AG08396 (cell line): Measurements from ENCODE around the gene BHLHE41.

Source experiments
- DNase-seq: peaks from one replicate; pipeline ENCODE4 v3.0.0; 2012; ENCODE audit warnings: low spot score, mixed read lengths

Gene BHLHE41

DNA sequence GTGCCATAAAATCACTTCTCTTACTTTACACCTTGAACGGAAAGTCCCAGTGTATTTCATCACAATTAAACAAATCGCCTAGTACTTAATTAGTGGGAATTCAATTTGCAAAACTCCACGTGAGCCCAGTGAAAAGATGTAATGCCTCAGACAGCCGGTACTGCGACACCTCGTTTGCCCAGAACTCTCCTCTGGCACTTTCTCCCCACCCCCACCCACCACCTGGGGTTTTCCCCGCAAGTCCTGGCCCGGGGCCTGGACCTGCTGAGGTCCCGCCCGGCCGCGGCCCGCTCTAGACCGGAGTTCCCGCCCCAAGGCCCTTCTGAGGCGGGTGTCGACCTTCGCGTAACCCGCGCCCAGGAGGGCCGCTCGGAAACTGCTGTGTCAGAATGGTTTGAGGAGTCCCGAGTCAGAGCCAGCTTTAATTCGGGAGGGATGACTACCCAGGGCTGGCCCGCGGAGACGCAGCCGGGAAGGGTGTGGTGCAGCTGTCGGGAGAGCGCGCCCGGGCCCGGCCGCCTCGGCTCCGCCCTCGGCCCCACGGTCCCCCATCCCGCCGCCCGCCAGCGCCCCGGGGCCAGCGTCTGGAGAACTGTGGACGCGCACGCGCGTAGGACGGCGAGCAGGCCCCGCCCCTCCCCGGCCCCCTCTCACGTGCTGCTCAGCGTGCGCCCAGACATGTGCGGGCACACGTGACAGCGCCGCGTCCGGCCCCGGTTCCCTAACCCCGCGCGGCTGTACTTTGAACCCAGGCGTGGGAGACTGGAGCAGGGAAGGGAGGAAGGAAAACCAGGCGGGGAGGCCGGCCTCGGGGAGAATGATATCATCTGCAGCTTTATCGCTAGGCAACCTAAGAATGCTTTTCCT is 10.8 kb downstream of the BHLHE41 start:
- DNase-seq, result peak; percentile 96

DNA sequence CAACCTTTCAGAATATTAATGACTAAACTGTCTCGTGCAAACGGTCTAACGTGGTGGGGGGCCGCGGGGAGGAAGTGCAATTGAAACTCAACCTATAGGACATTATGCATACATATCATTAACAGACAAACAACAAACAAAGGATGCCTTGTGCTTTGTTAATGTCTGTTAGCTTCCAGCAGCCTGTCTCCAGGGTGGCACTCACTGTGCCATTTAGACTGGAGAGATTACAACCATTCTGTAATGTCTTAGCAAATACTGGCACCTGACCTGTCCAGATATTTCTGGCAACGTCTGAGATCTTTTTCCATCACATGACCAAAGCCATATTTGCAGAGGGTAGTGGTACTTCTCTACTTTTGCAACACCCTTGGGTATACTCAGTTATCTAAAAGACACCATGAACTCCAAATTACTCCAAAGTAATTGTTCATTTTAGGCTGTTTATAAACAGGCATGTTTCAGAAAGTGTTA is 11.6 kb downstream of the BHLHE41 start:
- no peak for DNase-seq

DNA sequence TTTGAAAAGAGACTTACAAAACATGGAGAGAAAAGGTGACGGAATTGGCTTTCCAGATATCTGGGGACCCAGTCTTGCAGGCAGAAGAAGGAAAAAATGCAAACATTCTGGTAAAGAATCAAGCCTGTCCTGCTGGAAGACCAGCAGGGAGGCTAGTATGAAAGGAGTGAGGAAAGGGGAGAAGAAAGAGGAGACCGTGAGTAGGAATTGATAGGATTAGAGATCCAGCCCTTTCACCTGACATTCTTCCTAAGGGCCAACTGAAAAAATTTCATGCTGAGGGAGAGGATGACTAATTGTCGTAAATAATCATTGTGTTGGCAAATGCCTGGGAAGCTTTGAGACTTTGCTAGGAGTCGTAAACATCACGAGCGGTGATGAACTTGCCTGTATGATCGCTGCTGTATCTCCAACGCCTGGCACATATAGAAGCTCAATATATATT is 12.1 kb downstream of the BHLHE41 start:
- no peak for DNase-seq

- no peak for DNase-seq
These were observed 12.6 kb downstream of the BHLHE41 start for GRCh38 chr12:26112232-26112631.

DNA sequence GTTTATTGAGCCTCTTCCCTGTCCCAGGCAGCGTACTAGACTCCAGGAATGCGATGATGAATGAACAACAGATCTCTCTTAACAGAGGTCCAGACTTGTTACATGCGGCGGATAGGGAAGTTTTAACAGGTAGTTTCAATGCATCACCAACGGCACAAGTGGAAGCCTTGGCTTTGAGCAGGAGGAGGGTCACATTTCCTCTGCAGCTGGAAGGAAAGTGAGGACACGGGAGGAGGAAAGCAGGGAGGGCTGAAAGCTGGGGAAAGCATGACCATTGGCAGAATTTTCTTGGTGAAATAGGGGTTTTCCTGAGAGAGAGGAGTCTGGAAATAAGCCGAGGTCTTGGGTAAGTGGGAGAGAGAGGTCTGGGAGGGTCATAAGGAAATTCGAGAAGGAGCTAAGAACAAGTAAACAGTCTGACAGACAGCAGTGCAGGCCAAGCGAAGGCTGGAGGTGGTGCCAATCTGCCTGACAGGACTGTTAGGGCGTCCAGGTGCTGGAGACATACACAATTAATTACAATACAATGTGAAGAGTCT is 15.4 kb downstream of the BHLHE41 start:
- DNase-seq, result no peak

DNA sequence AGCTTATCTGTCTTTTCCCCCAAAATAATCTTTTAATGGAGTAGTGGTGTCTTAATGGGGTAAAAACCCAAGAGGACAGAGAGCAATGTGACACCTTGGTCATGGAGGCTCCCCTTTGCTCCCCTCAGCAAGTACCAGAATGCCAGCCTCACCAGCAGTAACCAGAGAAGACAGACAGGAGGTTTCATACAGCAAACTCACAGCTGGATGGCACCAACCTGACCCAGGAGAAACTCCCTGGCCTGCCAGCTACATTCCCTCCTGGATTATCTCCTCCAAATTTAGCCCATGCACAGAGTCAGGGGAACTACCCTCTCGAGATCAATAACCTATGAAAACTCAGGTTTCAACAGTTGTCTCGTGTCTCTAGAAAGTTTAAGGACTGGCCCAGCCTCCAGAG is 15.9 kb downstream of the BHLHE41 start:
- no peak for DNase-seq

DNA sequence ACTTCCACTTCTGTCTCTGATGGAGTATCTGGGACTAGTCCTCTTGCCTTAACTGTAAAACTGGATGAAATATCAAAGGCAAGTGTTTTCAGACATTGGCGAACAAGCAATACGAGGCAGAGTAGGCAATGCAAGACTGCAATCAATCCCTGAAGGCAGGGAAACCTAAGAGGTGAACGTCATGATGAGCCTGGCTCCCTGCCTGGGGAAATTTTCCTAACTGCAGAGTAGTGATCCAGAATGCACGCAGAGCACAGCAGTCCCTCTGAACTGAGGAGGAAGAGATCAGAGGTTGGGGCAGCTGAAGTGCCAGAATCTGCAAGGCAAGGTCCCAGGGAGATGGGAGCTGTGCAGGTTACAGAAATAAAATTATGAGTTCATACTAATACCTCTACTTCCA is 18.5 kb downstream of the BHLHE41 start:
- DNase-seq, result no peak

- no peak for DNase-seq
These were observed 21.9 kb downstream of the BHLHE41 start for GRCh38 chr12:26102953-26103352.

DNA sequence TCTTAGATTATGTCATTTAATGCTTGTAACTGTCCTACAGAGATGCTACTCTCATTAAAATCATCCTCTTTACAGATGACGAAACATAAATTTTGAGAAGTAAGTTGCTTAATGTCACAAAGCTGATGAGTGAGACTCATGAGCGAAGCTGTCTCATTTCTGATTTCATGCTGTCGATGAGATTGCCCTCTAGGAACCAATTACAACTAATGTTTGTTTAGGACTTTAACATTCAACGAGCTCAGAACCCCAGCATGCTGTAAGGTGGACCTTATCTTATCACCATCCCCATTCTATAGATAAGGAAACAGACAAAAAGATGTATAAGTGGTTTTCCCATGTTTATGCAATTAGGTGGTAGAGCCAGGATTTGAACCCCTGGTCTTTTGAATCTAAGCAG is 23.1 kb downstream of the BHLHE41 start:
- DNase-seq, result no peak

GRCh38 chr12:26101350-26101734 is 23.5 kb downstream of the BHLHE41 start:
- no peak for DNase-seq

DNA sequence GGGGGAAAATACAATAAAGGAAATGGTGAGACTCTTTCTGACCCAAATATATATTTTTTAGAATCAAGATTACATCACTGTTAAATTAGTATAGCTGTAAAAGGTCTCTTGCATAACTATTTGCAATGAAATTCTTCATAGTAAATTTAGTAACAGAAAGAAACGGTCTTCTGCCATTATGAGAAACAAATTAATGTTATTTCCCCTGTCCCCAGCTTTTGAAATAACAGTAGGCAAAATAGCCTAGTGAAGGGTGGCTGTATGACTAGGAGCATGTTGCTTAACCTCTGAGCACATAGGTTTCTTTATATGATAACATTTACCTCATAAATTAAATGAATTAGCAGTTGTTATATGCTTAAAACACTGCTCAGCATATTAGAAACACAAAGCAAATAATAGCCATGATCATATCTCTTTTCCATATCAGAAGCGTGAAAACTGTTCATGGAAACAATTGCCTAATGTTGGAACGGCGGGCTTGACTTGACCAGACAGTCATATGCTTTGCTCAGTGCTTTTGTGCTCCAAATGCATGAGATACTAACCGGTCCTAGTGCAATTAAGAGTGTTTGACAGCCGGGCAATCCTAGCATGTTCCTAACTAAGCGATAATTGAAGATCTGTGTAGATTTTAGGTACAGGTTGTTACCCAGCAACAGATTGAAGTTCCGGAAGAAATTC is 24.0 kb downstream of the BHLHE41 start:
- DNase-seq, result no peak

DNA sequence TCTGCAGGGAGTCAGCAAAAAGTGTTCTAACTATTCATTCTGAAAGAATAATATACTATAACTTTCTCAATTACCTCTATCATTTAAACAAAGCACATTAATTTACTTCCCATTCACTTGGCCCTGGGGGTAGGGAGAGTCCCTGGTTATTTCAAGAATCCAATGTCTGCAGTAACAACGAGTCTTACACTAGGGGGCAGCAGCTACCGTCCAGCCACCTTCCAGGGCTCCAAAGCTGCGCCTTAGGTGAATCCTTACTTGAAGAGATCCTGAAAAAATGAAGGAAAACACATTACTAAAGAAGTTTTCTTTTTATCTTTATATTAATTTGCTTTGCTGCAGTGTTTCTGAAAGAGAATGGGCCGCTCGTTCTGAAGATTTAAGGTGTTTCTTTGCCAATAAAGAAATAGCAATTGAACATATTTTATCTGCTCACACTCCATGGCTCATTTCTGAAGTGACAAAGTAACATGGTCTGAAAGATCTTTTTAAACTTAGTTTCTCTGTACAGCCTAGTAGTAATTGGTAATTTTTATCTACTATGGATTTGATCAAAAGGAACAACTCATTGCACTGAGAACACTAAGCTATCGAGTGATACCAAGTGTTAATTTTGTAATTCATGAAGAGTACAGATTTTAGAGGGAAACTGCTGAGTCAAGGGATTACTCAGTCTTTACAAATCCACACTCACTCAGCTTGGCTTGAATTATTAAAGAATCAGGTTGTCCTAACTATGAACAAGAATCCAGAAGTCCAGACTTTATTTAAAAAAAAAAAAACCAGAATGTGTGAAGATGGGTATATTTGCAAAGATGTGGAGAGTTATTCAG is 27.6 kb downstream of the BHLHE41 start:
- peak; percentile 79 for DNase-seq

- DNase-seq, result no peak
These were observed 28.8 kb downstream of the BHLHE41 start for GRCh38 chr12:26096036-26096435.

- DNase-seq, result no peak
These were observed 29.7 kb downstream of the BHLHE41 start for GRCh38 chr12:26095186-26095585.

DNA sequence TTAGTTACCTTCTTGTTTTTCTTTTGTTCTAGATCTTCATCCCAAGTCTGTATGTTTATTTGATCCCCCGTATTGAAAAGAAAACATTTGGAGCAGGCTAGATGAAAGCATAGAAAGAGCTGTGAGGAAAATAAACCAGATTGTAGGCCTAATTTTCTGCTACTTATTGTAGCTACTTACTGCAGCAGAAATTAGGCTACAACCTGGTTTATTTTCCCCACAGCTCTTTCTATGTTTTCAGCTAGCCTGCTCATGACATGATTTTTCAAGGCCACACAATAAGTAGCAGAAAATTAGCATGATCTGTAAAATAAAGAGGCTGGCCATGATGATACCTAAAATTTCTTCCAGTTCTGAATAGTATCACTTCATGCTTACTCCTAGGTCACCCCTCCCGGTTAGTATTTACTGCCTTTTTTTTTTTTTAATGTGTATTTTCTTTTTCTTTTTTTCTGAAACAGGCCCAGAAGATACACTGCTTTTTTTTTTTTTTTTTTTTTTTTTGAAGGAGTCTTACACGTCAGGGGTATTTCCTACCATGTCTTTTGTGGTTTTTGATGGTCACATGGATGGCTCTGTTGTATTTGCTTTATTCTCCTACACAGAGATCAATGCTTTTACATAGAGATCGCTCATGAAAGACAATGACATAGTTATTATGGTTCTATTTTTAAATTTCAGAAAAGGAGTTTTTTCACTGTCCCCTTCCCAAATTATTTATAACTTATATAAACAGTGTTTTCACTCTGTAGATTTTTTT is 32.3 kb downstream of the BHLHE41 start:
- no peak for DNase-seq

GRCh38 chr12:26091822-26092221 is 33.0 kb downstream of the BHLHE41 start:
- DNase-seq, result no peak

DNA sequence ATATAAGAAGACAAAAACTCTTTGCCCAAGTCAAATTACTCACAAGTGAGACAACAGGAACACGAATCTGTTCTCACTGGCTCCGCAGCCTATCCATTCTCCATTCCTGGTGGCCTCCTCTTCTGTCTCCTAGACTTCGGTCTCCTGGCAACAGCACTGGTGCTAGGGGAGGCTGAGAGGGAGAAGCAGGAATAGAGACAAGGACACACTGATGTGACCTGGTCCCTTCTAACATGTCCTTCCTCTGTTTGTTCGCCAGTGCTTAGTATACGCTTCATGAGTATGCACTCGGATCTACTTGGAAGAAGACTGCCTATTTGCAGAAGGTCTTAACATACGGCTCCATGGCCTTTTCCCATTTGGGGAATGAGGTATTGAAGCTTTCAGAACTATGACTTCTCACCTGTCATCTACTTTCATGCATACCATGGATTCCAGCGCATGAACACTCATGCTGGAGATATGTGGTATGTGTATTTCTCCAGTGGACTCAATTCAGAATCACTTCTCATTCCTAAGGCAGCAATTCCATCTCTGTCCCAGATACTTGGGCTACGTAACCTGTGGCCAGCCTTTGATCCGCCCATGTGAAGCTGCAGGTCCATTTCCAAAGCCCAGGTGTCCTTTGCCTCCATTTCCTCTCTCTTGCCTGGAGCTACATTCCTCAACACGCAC is 33.9 kb downstream of the BHLHE41 start:
- DNase-seq, result no peak

DNA sequence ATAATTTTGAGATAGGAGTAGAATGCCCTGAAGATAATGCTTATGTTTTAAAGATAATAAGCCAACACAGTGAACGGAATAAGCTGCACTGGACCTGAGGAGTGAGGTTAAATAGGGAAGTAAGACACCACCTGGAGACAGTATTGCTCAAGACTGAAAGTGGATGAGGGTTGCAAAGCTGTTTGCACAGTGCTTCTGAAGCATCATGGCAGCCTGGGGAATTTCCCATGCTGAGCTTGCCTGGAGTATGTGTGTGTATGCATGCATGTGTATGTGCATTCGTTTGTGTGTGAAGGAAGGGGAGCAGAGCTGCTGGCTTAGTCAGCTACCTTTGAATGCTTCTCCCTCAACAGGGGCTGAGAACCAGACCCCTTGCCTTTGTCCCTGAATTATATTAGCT is 35.8 kb downstream of the BHLHE41 start:
- no peak for DNase-seq

- DNase-seq, result no peak
These were observed 37.9 kb downstream of the BHLHE41 start for GRCh38 chr12:26086936-26087335.

DNA sequence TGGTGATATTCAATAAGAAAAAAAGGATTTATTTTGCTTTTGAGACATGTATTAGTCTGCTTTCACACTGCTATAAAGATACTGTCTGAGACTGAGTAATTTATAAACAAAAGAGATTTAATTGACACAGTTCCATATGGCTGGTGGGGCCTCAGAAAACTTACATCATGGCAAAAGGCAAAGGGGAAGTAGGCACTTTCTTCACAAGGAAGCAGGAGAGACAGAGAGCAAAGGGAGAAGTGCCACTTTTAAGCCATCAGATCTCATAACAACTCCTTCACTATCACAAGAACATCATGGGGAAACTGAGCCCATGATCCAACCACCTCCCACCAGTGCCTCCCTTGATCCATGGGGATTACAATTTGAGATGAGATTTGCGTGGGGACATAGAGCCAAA is 43.9 kb downstream of the BHLHE41 start:
- DNase-seq, result no peak
